NOMO-1 (cell line): ENCODE measurements around the gene PAX5.

Experiments
- DNase-seq, 2 experiments: peaks; one replicate each; lab custom pipeline; 2025; ENCODE audit not compliant: unreplicated experiment in 2 of 2; lab: John Stamatoyannopoulos, UW

Gene PAX5

GRCh38 chr9:36935332-36935731 is 98.7 kb downstream of the PAX5 start:
- DNase-seq, result no peak

- no peak for DNase-seq
These were observed 99.5 kb downstream of the PAX5 start for GRCh38 chr9:36934478-36935065.

GRCh38 chr9:36933676-36934215 is 100.3 kb downstream of the PAX5 start:
- DNase-seq, result no peak

- no peak for DNase-seq
These were observed 101.9 kb downstream of the PAX5 start for GRCh38 chr9:36932198-36932597.

GRCh38 chr9:36930941-36931340 is 103.1 kb downstream of the PAX5 start:
- no peak for DNase-seq

GRCh38 chr9:36929350-36929675 is 104.8 kb downstream of the PAX5 start:
- no peak for DNase-seq

- DNase-seq, result no peak
These were observed 105.3 kb downstream of the PAX5 start for GRCh38 chr9:36928670-36929349.

GRCh38 chr9:36928210-36928609 is 105.9 kb downstream of the PAX5 start:
- no peak for DNase-seq

- no peak for DNase-seq
These were observed 109.2 kb downstream of the PAX5 start for GRCh38 chr9:36924757-36925432.

- DNase-seq, result peak in 1 of 2 experiments; percentile 2
These were observed 110.0 kb downstream of the PAX5 start for GRCh38 chr9:36924071-36924470.

- DNase-seq, result no peak
These were observed 110.9 kb downstream of the PAX5 start for GRCh38 chr9:36923025-36923625.

- no peak for DNase-seq
These were observed 111.5 kb downstream of the PAX5 start for GRCh38 chr9:36922548-36922947.

- no peak for DNase-seq
These were observed 119.9 kb downstream of the PAX5 start for GRCh38 chr9:36914212-36914577.

GRCh38 chr9:36913393-36914211 is 120.5 kb downstream of the PAX5 start:
- DNase-seq, result no peak

GRCh38 chr9:36912620-36913019 is 121.4 kb downstream of the PAX5 start:
- DNase-seq, result no peak

- no peak for DNase-seq
These were observed 122.3 kb downstream of the PAX5 start for GRCh38 chr9:36911601-36912412.

GRCh38 chr9:36911037-36911436 is 123.0 kb downstream of the PAX5 start:
- DNase-seq, result no peak

GRCh38 chr9:36906492-36906891 is 127.6 kb downstream of the PAX5 start:
- DNase-seq, result no peak

GRCh38 chr9:36905101-36906066 is 128.7 kb downstream of the PAX5 start:
- DNase-seq, result no peak
